GM20431 (cell line): ENCODE measurements around the gene ARHGEF38.
"Not testable (repeated sequence)": the region's sequence is repeated elsewhere in the genome, so short reads cannot be mapped to it uniquely, and the experiment has no call there.

Source experiments
- in situ Hi-C: fragments of 300-500 bp; cut with MseI, MboI; formaldehyde crosslinking; loops from one replicate; pipeline ENCODE4 v1.15.0; 2020; ENCODE audit warnings: low sequenced_read_pairs; ENCODE audit not compliant: unreplicated experiment

Gene ARHGEF38

DNA sequence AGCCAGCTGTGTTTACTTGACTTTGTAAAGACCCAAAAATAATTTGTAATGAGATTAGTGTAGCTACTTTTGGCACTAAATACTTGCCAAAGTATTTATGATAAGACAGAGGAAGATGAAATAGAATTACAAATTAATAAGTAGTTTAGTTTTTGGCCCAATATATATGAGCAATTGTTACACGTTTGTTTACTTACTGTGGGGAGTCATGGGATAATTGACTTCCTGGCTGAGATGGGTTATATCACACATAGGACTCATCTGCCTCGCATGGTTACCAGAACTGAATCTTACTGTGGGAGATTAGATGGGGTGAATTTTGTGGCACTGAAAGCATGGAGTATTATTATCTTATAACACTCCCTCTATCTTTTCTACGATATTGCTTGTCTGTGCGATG is 89.4 kb downstream of the ARHGEF38 start:
- in situ Hi-C loops = no loop called here

DNA sequence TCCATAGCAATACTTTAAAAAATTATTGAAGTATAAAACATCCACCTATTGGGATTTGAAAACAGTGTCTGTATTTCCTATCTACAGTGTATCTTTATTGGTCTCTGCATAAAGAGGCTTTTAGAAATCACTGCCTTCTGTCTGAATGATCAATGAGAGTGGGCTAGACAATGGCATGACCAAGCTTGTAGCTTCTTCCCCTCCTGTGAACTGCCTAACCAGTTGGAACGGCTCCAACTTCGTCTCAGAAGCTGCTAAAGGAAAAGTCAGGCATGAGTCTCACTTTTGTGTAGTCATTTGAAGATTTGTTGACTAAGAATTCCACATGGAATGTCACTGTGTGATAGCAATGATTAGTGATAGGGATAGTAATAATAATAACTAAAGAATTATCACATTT is 91.8 kb downstream of the ARHGEF38 start:
- in situ Hi-C loops = no loop called here

DNA sequence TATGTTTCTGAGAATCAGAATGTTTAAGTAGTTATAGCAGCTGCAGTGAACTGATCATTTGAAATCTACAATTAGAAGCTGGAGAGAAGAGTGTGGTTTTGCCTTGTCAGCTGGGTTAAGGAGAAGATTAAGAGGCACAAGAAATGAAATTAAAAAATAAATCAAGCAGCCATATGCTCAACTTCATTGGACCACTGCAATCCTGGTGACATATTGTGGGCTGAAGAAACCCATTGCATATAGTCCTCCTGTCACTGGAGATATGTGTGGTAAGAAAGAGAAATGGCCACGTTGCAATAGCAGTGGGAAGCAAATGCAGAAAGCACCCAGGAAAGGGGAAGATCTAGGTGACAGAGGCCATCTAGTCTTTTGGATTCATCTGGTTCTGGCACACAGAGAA is 93.0 kb downstream of the ARHGEF38 start:
- in situ Hi-C loops = no loop called here

DNA sequence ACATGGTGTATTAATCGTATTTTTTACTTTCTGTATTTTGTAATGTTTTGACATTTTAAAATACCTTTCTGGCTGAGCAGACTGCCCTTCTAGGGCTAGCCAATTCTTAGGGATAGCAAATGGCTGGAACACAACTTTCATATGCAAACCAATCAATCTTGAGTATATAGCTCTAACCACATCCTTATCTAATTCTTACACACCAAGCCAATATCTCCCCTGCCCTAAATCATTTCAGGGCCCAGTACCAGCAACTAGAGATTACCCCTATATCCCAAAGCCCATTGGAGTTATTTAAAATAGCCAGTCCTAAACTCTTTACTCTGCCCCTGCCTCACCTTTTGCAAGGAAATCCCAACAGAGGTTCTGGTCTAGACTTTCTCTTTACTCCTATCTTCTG is 97.8 kb downstream of the ARHGEF38 start:
- in situ Hi-C loops = no loop called here

DNA sequence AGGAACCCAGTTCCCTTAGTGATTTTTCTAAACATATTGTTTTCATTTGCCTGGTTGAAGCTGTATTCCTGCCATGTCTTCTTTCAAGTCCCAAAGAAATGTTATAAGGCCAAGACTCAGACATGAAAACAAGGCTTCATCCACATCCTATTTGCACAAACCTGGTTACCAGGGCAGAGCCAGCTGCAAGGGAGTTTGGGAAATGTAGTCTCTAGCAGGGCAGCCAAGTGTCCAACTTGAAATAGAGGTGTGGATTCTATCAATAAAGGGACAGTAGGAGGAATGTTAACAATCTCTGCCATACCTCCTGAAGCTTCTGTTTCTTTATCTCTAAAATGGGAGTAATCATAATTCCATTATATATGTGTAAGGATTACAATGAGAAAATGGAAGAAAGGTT is 99.5 kb downstream of the ARHGEF38 start:
- in situ Hi-C loops = no loop called here

DNA sequence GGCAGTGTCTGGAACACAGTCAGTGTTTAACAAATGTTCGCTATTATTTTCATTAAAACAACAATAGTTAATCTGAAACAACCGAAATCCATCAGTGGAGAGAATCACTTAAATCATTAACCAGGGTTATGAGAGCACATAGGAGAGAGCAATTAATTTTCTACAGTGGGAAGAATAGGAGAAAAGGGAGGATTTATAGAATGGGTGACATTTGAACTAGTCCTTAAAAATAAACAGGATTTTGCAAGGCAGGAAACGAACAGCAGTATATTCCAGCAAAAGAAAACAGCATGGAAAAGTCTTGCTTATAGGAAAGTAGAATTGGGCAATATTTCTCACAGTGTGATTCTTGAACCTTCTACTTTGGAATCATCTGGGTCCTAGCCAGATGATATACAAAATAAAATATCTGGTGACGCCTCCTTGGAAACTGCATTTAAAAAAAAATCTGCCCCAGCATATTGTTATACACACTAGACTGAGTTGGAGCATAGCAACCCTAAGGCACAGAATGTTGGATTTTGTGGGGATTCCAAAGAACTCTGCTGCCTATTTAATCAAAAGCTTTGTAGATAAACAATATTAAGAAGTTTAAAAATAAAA is 100.0 kb downstream of the ARHGEF38 start:
- in situ Hi-C loops = no loop called here

DNA sequence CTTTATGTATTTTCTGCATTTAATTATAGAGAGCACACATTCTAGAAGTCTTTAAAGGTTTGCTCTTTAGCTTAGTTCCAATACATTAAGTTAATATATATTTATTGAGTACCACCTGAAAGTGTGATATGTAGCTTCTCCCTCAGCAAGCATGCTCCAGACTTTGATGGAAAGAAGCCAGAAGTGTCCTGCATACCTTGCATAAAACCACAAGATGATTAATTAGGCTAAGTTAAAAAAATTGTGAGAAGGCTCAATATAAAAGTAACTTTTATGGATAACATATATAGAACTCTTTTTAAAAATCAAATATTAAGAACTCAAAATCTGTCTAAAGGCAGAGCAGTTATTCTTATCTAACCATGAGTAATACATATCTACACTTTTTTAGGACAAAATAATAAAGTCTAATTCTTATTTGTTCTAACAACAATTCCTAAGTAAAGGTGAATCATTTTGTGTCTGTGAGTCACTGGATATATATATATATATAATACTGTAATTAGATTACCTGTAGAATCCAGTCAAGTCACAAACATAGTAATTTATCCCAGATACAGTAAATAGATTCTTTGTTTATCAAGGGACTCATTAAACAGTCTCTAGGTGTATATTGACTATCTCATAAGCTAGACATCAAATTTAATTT is 104.8 kb downstream of the ARHGEF38 start:
- in situ Hi-C loops = no loop called here

DNA sequence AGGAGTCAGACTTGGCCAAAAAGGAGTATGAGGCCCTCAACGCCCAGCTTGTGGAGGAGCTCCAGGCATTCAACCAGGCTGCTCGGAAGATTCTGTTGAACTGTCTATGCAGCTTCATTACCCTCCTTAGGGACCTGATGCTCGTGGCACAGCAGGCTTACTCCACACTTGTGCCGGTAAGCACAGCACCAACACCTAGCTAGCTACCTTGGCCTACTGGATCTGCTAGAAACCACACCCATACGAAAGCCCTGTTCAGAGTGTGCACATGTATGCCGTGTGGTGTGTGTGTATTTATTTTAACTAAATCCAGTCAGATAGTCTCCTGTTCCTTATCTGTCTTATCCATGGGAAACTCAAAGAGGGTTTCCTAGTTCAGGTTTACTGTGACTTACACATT is 106.8 kb downstream of the ARHGEF38 start:
- in situ Hi-C loops = no loop called here

DNA sequence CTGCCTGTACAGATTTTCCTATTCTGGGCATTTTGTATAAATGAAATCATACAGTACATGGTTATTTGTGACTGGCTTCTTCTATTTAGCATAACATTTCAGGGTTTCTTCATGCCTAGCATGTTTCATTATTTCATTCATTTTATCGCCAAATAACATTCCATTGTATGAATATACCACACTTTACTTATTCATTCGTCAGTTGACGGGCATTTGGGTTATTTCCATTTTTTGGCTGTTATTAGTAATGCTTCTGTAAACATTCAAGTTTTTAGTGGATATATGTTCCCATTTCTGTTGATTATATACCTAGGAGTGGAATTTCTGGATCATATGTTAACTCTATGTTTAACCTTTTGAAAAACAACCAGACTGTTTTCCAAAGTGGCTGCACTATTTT is 108.6 kb downstream of the ARHGEF38 start:
- in situ Hi-C loops = no loop called here

DNA sequence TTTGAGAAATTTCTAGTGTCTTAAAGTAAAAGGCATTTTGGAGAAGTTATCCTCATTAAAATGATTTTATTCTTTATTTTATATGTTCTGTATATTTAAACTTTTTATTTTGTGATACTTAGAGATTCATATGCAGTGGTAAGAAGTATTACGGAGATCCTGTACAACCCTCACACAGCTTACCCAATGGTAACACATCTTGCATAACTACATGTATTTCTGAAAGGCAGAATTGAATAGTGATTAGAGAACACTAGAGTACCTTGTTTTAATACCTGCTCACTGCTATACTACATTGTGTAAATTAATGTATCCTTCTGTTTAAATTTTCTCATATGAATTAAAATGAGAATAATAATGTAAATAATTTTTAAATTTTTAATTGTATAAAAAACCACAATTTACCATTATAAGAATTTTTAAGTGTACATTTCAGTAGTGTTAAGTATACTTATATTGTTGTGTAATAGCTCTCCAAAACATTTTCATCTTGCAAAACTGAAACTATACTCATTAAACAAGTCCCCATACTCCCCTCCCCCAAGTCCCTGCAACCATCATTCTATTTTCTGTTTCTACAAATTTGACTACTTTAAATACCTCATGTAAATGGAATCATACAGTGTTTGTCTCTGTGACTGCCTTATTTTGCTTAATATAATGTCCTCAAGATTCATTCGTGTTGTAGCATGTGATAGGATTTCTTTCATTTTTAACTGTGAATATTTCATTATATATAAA is 110.7 kb downstream of the ARHGEF38 start:
- in situ Hi-C loops = no loop called here

DNA sequence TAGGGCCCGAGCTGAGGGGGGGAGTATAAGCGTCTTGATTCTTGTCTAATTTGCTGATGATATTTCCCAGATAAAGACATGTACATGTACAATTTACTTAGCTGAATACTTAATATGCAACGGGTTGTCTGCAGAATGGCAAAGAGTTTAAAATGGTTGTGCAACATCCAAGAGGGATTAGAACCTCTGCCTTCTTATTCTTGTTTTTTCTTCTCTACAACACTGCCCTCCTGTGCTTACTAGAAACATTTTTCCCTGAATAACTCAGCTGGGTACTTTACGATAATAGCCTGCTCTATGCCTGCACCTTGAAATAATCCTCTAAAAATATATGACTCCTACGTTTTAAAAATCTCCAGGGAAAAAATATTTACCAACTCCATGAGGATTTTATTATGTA is 114.3 kb downstream of the ARHGEF38 start:
- in situ Hi-C loops = no loop called here

DNA sequence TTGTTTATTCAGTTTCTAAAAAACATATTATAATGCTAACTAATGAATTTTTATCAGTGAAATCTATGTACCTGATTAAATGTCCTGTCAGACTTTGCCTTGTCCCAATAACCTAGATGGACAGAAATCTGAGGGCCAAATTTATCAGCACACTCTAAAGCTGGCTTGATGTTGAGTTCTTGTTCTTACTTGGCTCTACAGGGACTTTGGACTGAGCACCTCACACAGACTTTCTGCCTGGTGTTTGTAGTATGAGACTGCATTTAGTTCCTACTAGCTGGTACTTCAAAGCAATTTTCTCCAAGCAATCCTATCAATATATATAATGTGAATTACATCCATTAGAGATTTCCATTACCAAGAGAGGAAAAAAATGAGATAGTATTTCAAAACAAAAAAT is 118.3 kb downstream of the ARHGEF38 start:
- in situ Hi-C loops = no loop called here

DNA sequence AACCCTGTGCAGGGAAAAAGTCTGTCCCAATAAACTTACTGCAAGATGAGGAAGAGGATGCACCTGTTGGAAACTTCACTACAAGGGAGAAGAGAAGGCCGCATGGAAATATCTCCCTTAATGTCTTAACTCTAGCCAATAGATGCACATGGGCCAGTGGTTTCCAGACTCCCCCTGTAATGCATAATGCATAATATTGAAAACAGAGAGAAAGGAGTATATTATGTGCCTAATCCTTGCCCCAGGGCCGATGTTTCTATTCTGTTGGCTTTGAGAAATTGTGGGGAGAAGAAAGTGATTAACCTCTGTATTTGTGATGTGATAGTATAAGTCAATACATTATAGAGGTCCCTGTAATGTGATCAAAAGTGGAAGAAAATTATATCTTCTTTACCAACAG is 118.9 kb downstream of the ARHGEF38 start:
- in situ Hi-C loops = no loop called here

DNA sequence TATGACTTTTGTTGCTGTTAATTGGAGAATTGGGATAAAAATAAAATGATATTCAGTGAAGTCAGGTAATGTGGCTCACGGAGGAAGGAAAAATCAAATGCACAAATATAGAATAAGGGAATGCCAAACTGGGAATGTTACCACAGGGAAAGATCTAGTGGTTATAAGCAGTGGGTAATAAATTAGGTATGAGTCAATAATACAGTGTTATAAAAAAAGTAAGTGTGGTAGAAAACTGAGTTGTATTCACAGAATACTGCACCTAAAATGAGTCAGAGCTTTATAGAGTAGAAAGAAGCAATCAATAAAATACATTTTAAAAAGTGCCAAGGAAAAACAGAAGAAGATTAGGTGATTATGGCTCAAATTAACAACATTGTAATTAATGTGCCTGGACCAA is 121.6 kb downstream of the ARHGEF38 start:
- in situ Hi-C loops = no loop called here

DNA sequence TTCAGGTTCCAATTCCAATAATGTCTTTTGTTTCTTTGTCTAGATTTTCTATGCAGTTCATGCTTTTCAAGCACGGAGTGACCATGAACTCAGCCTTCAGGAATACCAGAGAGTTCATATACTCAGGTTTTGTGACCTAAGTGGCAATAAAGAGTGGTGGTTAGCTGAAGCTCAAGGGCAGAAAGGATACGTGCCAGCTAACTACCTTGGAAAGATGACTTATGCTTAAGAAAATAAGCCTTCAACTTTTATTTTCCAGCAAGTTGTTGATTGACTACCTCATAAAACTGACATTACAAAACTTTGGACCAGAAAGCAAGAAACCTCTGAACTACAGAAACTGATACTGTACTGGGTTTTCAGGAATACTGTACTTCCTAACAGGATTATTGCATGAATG is 125.3 kb downstream of the ARHGEF38 start:
- in situ Hi-C loops = no loop called here

DNA sequence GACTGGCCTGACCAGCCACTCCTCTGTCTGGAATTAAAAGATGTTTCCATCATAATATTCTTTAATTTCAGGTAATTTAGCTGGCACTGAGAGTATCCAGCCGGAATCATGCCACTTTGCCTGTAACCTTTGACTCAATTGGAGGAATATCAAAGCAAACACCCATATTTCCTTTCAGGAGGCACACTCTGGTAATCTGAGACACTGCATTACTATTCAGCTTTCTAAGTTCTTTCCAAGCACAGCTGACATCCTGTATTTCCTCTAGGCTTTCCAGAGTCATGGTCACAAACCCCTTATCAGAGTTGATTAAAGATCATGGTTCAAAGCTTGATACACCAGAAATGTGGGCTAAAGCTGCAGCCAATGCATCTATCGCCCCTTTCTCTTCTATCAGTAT is 126.8 kb downstream of the ARHGEF38 start:
- in situ Hi-C loops = no loop called here

DNA sequence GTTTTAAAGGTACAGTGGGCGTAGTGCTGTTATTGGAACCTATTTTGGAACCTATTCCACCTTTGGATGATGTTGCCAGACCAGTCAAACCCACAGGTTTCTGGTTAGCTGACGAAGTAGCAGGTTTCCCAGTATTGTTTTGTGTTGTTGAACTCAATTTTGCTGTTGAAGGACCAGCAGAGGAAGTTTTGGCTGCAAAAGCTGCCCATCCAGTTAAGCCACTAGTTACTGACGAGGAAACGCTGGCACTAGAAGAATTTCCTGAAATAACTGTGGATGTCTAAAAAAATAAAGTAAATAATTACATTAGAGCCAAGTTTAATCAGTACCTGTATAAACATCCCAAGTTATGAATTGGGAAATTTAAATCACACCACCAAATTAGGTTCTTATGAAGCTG is 130.6 kb downstream of the ARHGEF38 start:
- in situ Hi-C loops = no loop called here

DNA sequence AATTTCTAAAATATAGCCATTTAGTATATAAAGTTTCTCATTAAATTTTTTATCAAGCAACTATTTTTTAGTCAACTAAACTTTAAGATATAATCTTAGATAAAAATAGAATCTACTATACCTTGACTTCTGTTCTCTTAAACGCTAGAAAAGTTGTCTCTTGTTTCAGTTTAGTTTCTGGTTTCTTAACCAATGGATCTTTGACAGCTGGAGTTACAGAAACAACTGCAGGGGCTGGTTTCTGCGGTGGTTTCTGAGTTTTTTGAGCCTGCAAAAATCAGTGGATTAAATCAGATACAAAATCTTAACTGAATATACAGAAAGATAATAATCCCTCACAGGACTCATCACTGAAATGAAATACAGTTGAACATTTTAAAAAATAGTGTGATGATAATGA is 134.2 kb downstream of the ARHGEF38 start:
- in situ Hi-C loops = no loop called here

DNA sequence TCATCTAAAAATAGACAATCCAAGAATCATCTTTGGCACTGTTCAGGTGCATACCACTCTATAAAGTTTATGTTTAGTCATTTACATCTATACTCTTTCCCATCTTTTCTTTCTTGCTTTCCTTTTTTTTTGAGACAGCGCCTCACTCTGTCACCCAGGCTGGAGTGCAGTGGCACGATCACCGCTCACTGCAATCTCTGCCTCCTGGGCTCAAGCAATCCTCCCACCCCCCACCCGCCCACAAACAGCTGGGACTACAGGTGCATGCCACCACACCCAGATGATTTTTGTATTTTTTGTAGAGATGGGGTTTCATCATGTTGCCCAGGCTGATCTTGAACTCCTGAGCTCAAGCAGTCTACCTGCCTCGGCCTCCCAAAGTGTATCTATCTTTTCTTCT is 142.4 kb downstream of the ARHGEF38 start:
- in situ Hi-C loops = not testable (repeated sequence)

DNA sequence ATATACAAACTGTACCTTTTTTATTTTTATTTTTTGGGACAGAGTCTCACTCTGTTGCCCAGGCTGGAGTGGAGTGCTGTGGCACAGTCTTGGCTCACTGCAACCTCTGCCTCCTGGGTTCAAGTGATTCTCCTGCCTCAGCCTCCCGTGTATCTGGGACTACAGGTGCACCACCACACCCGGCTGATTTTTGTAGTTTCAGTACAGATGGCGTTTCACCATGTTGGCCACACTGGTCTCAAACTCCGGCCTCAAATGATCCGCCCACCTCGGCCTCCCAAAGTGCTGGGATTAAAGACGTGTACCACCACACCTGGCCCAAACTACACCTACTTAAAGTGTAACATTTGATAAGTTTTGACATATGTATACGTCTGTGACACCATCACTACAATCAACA is 143.4 kb downstream of the ARHGEF38 start:
- in situ Hi-C loops = not testable (repeated sequence)

DNA sequence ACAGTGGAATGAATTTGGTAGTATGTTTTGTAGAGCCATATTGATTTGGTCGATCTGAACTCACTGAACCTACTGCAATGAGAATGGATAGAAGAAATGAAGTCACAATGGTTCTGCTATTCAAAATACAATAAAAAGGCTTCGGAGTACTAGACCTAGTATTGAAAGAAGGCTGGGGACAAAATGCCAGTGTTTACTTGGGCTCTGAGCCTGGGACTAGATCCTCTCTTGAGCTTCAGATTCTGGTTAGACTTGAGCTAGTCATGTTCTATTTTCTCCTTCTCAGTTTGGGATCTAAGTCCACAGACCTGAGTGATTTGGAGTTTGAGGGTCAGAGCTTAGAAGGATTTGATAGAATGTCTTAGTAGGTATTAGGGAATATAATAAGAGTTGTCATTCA is 146.2 kb downstream of the ARHGEF38 start:
- in situ Hi-C loops = no loop called here

DNA sequence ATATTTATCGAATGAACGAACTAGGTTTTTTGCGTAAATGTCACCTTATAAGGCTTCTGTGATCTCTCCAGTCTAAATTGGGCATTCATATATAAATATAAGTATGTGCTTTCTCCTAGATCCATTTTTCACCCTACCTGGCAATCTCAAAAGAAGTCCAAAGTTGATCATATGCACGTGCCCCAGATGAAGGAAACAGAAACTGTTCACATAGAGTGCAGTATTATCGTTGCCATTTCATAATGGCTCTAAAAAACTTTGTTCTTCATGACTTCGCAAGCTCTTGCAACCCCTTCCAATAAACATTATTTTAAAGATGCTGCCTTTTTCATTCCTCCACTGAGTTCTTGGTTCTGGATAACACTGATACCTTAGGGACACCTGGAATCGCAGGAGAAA is 155.4 kb downstream of the ARHGEF38 start:
- in situ Hi-C loops = loop anchor here (25.0 kb wide), 2 partner anchors 195 to 570 kb away; partner anchors contain the start of gene TET2
